Measurements from ENCODE around the gene PKHD1.

PKHD1 gene

GRCh38 chr6:51792273-51793030, 295.0 kb downstream of the PKHD1 start:
- DNase-seq, result no peak

- no peak for DNase-seq
Measured at GRCh38 chr6:51790946-51791345, 296.5 kb downstream of the PKHD1 start.

- no peak for DNase-seq
Measured at GRCh38 chr6:51788121-51788520, 299.3 kb downstream of the PKHD1 start.

- no peak for DNase-seq
Measured at GRCh38 chr6:51778666-51779065, 308.7 kb downstream of the PKHD1 start.

- no peak for DNase-seq
Measured at GRCh38 chr6:51777618-51778017, 309.8 kb downstream of the PKHD1 start.

- no peak for DNase-seq
Measured at GRCh38 chr6:51775942-51776860, 311.2 kb downstream of the PKHD1 start.

- DNase-seq, result no peak
Measured at GRCh38 chr6:51768087-51768486, 319.3 kb downstream of the PKHD1 start.

GRCh38 chr6:51765230-51765629, 322.2 kb downstream of the PKHD1 start:
- DNase-seq, result no peak

GRCh38 chr6:51753635-51754034, 333.8 kb downstream of the PKHD1 start:
- DNase-seq, result peak in 3 of 51 donors; percentile 0 to 6 (median 0)

- no peak for DNase-seq
Measured at GRCh38 chr6:51743999-51744398, 343.4 kb downstream of the PKHD1 start.

GRCh38 chr6:51740658-51741057, 346.8 kb downstream of the PKHD1 start:
- no peak for DNase-seq

- DNase-seq, result no peak
Measured at GRCh38 chr6:51738614-51739013, 348.8 kb downstream of the PKHD1 start.

- DNase-seq, result no peak
Measured at GRCh38 chr6:51737580-51738360, 349.6 kb downstream of the PKHD1 start.

- DNase-seq, result no peak
Measured at GRCh38 chr6:51725155-51725554, 362.3 kb downstream of the PKHD1 start.

GRCh38 chr6:51720327-51720726, 367.1 kb downstream of the PKHD1 start:
- DNase-seq, result no peak

GRCh38 chr6:51719297-51719696, 368.1 kb downstream of the PKHD1 start:
- DNase-seq, result no peak

GRCh38 chr6:51718533-51718932, 368.9 kb downstream of the PKHD1 start:
- DNase-seq, result no peak

GRCh38 chr6:51717477-51717876, 369.9 kb downstream of the PKHD1 start:
- no peak for DNase-seq

- no peak for DNase-seq
Measured at GRCh38 chr6:51711876-51712275, 375.5 kb downstream of the PKHD1 start.

GRCh38 chr6:51706086-51706485, 381.3 kb downstream of the PKHD1 start:
- DNase-seq, result no peak

- DNase-seq, result no peak
Measured at GRCh38 chr6:51704932-51705540, 382.4 kb downstream of the PKHD1 start.
